Endothelial cell of umbilical vein (primary cell): ENCODE data around the gene MMP1.

Experiments
- EZH2 ChIP-seq: IDR thresholded peaks from 2 replicates; pipeline ENCODE4 v1.6.1; 2012; ENCODE audit warnings: borderline replicate concordance, low read depth, mild to moderate bottlenecking, moderate library complexity, low read length, inconsistent platforms; ENCODE audit not compliant: severe bottlenecking
- JUN ChIP-seq: IDR thresholded peaks from 2 replicates; pipeline ENCODE4 v1.6.1; 2011; ENCODE audit warnings: borderline replicate concordance, low read depth; ENCODE audit not compliant: insufficient read length, insufficient read depth
- MYC ChIP-seq: IDR thresholded peaks from one replicate; pipeline ENCODE4 v1.6.1; 2011; ENCODE audit warnings: mild to moderate bottlenecking, low read depth, low read length
- POLR2A ChIP-seq: IDR thresholded peaks from 2 replicates; pipeline ENCODE4 v1.6.1; 2012; ENCODE audit warnings: low read depth, mild to moderate bottlenecking, control low read depth, low read length
- POLR2AphosphoS5 ChIP-seq: IDR thresholded peaks from 2 replicates; pipeline ENCODE4 v1.6.1; 2012; ENCODE audit warnings: low read depth, mild to moderate bottlenecking, control low read depth, low read length, moderate library complexity; ENCODE audit not compliant: insufficient read depth
- TF ChIP-seq, protein P1 (sequence below), 2 donors: IDR thresholded peaks; 1 replicate in 1 of 2; 2 replicates in 1 of 2; pipeline ENCODE4 v1.5.1; 2011; ENCODE audit warnings: low read length in 2 of 2, mild to moderate bottlenecking in 2 of 2, moderate library complexity in 2 of 2, control low read depth in 1 of 2, inconsistent platforms in 1 of 2, low read depth in 1 of 2; ENCODE audit not compliant: insufficient read depth in 1 of 2; ENCODE audit errors: extremely low read depth in 1 of 2
- TF ChIP-seq, protein P2 (sequence below): IDR thresholded peaks from 2 replicates; pipeline ENCODE4 v1.6.1; 2011; ENCODE audit not compliant: insufficient read depth, insufficient read length

DNA sequence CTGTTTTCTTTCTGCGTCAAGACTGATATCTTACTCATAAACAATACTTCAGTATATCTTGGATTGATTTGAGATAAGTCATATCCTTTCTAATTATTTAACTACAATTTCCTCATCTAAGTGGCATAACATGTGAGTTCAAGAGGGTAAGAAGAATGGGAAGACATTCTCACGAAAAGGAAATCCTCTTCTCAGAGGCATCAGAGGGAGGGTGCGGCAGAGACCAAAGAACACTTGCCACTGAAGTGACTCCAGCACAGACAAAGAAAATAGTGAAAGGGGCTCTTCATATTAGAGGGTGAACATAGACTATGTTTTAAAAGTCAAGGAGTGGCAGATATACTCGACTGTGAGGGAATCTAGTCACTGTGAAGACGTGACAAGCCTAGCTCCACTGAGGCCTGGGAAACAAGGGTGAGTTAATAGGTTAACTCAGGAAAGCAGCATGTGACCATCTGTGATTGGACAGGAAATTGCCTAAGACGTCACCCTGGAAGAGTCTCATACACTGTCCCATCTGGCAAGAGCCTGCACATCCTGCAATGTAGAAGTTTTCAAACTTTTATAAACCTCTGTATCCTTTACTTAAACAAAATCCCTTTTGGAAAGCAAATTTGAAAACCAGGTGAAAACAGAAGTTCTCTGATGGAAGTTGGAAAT, 1.9 kb upstream of the MMP1 start:
- TF ChIP-seq, protein P1, sequence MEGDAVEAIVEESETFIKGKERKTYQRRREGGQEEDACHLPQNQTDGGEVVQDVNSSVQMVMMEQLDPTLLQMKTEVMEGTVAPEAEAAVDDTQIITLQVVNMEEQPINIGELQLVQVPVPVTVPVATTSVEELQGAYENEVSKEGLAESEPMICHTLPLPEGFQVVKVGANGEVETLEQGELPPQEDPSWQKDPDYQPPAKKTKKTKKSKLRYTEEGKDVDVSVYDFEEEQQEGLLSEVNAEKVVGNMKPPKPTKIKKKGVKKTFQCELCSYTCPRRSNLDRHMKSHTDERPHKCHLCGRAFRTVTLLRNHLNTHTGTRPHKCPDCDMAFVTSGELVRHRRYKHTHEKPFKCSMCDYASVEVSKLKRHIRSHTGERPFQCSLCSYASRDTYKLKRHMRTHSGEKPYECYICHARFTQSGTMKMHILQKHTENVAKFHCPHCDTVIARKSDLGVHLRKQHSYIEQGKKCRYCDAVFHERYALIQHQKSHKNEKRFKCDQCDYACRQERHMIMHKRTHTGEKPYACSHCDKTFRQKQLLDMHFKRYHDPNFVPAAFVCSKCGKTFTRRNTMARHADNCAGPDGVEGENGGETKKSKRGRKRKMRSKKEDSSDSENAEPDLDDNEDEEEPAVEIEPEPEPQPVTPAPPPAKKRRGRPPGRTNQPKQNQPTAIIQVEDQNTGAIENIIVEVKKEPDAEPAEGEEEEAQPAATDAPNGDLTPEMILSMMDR (IDR thresholded peaks at IDR 0.05; ENCODE audit: extremely low read depth in 1 of 2, insufficient read depth in 1 of 2, low read depth in 1 of 2, low read length in 2 of 2), result no peak
- TF ChIP-seq POLR2AphosphoS5 (no peak), POLR2A (no peak), JUN (no peak), EZH2 (no peak), MYC (no peak)
- TF ChIP-seq, protein P2, sequence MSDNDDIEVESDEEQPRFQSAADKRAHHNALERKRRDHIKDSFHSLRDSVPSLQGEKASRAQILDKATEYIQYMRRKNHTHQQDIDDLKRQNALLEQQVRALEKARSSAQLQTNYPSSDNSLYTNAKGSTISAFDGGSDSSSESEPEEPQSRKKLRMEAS, result no peak
